Activated T-helper 2 cell treated with anti-CD3 and anti-CD28 coated beads, Interferon-gamma antibody, Interleukin-2, Interleukin-4, amounts not matched to agents 10 μg/mL and 5 μg/mL and 100 μg/mL, durations not matched to agents 14 hours and 24 hours and 36 hours (primary cell): Measurements from ENCODE around the gene ITPKB. TPM values are rescaled to one million over a fixed set of nuclear protein-coding genes. Genes with fewer than 3 reads are reported as not detected.
A peak's percentile ranks its signal among the peaks of the same experiment; 100 is the strongest.

Experiments
- DNase-seq: peaks from one replicate; pipeline ENCODE4 v3.0.0; 2021; ENCODE audit warnings: low spot score
- H3K27ac Mint-ChIP-seq: one replicate; pipeline ENCODE4 v1.8.0; 2021; ENCODE audit warnings: mixed read lengths
- H3K27me3 Mint-ChIP-seq: one replicate; pipeline ENCODE4 v1.8.0; 2021; ENCODE audit warnings: low read depth, mixed read lengths
- H3K36me3 Mint-ChIP-seq: one replicate; pipeline ENCODE4 v1.8.0; 2021; ENCODE audit warnings: low read depth, mixed read lengths
- H3K4me1 Mint-ChIP-seq: one replicate; pipeline ENCODE4 v1.8.0; 2021; ENCODE audit warnings: low read depth, mixed read lengths
- H3K4me3 Mint-ChIP-seq: one replicate; pipeline ENCODE4 v1.8.0; 2021; ENCODE audit warnings: low read depth, mild to moderate bottlenecking, moderate library complexity, mixed read lengths
- H3K9me3 Mint-ChIP-seq: one replicate; pipeline ENCODE4 v1.8.0; 2021; ENCODE audit warnings: mixed read lengths
- intact Hi-C: fragments of 100-400 bp; cut with micrococcal nuclease; formaldehyde crosslinking; loops from one replicate; pipeline ENCODE4 v1.15.1; 2023
- total RNA-seq: library from RNA; stranded (reverse); gene quantifications from 2 replicates; pipeline ENCODE4 v1.2.3, GENCODE V29; 2022

ITPKB gene
- total RNA-seq, 1 donor from 2014 or later, result 27.6 TPM

DNA sequence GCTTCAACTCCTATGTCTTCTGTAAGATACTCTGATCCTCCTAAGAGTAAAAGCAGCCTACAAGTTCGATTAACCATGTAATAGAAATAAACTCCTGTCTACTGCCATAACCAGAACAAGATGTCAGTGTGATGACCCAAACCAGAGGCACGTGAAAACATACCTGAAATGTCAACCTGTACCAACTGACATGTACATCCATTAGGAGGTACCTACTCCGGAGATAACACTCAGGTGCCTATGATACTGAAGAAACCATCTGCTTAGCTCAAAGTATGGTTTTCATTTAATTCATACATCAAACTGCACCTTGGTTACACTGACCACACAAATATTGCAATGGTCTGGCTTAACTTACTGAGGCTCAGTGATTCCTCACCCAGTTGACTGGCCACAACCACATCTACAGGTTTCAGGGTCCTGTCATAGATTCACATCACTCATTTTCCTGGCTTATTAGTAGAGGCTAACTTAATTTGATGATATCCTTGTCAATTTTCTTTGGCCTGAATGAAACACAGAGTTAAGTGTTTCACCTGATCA lies 4.4 kb downstream of the ITPKB start:
- H3K4me1 Mint-ChIP-seq, result peaks cover 67% of the 10 kb centered on the region
- intact Hi-C loops, result loop anchor here (1.0 to 5.0 kb wide), 3 partner anchors 10 to 148 kb away; no protein-coding TSS in a partner anchor

DNA sequence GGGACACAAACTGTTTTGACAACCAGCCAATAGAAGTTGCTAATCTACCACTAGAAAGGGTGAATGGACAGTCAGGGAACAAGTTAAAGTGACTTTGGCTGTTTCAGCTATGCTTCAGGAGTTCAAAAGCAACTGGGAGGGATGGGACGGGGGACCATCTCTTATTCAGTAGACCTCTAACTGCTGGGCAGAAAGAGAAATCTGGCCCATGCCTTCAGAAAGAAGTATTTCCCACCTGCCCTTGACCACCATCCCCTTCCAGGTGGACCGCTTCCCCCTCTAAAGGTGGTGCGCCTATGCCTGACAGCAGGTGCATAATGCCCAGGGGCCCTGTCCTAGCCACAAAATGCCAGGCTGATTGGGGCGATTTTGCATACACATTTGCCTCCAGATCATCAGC lies 5.2 kb downstream of the ITPKB start:
- H3K27me3 Mint-ChIP-seq, result no peaks in the 10 kb centered on the region
- peak overlapping the region; percentile 93 for H3K4me3 Mint-ChIP-seq
- H3K27ac Mint-ChIP-seq, result peak overlapping the region; percentile 42
- peaks cover 67% of the 10 kb centered on the region for H3K4me1 Mint-ChIP-seq
- intact Hi-C loops, result loop anchor here (2.0 kb wide), 1 partner anchor 57 kb away; no protein-coding TSS in a partner anchor
- DNase-seq, result no peak
- H3K9me3 Mint-ChIP-seq, result no peaks in the 10 kb centered on the region
- H3K36me3 Mint-ChIP-seq, result peaks cover 72% of the 10 kb centered on the region

More for the DNA sequence above, 4.4 kb downstream of the ITPKB start:
- Mint-ChIP-seq H3K27me3 (no peaks in the 10 kb centered on the region), H3K36me3 (peaks cover 65% of the 10 kb centered on the region), H3K27ac (no peak overlapping the region), H3K4me3 (peak overlapping the region; percentile 93), H3K9me3 (no peaks in the 10 kb centered on the region)
- no peak for DNase-seq

DNA sequence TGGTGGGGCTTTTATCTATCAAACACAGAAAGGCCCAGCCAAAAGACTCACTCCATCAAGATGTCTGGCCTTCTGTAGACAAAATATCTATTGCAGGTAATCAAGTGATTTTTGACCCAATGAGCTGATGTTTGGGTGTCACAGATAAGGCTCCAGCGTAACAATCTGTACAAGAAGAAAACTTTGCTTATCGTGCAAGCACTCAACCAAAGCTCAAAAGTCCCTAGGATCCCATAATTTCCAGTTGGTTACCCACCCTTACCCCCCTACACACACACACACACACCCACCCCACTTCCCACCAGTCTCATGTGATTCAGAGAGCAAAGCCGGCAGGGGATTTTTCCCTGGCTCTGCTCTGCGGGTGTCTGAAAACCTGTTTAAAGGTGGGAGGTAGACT lies 5.8 kb downstream of the ITPKB start:
- no peak for DNase-seq
- Mint-ChIP-seq H3K36me3 (peaks cover 77% of the 10 kb centered on the region), H3K4me1 (peaks cover 73% of the 10 kb centered on the region), H3K9me3 (no peaks in the 10 kb centered on the region), H3K4me3 (peak overlapping the region; percentile 93), H3K27ac (peak overlapping the region; percentile 42), H3K27me3 (no peaks in the 10 kb centered on the region)
- intact Hi-C loops, result loop anchor here (2.0 kb wide), 1 partner anchor 57 kb away; no protein-coding TSS in a partner anchor

DNA sequence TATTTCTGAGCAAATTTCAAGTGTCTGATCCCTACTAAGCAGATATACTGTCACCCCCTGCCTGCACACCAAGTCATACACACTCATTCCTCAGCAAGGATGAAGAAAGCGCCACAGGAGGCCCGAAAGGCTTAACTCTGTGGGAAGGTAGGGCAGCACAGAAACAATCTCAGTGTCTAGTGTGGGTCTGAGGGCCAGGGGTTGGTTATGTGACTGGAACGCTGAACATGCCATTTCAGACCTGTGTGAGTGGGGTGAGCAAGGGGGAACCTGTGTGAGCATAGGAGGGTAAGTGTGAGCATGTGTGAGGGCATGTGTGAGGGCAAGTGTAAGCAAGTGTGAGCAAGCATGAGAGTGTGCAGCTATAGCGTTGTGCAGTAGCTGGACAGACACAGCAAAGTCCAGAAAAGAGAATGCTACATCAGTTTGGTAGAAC lies 6.2 kb downstream of the ITPKB start:
- Mint-ChIP-seq H3K4me3 (peak overlapping the region; percentile 93), H3K4me1 (peaks cover 77% of the 10 kb centered on the region), H3K27ac (peak overlapping the region; percentile 42), H3K36me3 (peaks cover 82% of the 10 kb centered on the region), H3K27me3 (no peaks in the 10 kb centered on the region), H3K9me3 (no peaks in the 10 kb centered on the region)
- intact Hi-C loops, result loop anchor here (2.0 kb wide), 1 partner anchor 56 kb away; no protein-coding TSS in a partner anchor
- DNase-seq, result no peak

DNA sequence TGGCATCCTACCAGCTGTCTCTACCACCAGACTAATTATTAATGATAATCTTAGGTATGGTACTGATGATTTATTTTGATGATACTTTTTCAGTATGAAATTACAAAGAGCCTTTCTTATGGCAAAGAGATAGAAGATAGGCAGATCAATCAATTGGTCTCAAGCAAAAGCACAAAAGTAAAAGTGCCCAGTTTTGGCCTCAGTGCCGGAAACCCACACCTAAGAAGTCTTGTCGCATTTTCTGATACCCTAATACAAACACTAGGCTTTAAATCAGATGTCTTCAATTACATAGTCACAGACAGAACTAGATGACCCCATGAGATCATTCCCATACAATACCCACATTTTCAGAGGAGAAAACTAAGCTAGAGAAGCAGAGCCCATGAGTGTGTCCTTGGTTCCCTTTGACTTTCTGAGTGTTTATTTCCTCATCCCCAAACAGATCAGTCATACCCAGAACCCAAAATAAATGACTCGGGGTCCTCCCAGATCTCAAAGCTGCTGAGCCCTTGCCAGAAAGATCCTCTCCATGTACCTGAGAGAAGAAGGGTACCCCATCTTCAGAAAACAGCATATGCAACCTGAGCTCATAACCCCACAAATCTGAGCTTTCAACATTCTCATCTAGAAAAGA lies 7.7 kb downstream of the ITPKB start:
- peak overlapping the region; percentile 44 for H3K27ac Mint-ChIP-seq
- peaks cover 84% of the 10 kb centered on the region for H3K36me3 Mint-ChIP-seq
- H3K4me3 Mint-ChIP-seq, result peak overlapping the region; percentile 68

DNA sequence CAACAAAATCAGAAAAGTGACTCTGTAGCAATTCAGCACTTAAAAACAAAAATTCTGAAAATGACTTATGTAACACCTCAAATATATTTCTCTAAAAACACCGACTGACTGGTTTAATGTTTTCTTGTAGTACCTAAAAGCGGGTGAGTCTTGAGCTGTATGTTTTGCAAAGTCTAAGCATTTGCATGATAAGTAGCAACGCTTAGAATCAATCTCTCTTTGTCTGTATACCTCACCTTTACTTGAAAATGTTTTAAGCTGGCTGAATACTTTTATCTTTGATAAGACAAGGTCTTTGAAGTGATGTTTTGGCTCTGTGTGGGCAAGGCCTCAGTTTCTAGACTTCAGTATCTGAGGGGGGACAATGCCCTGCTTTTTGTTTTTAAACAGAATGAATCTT lies 8.2 kb downstream of the ITPKB start:
- DNase-seq, result no peak
- Mint-ChIP-seq H3K36me3 (peaks cover 82% of the 10 kb centered on the region), H3K4me3 (peak overlapping the region; percentile 68), H3K9me3 (no peaks in the 10 kb centered on the region), H3K4me1 (peaks cover 90% of the 10 kb centered on the region), H3K27me3 (no peaks in the 10 kb centered on the region), H3K27ac (peak overlapping the region; percentile 15)
- intact Hi-C loops, result no loop called here

More for the DNA sequence above, 7.7 kb downstream of the ITPKB start:
- DNase-seq, result no peak
- H3K27me3 Mint-ChIP-seq, result no peaks in the 10 kb centered on the region
- intact Hi-C loops, result no loop called here
- H3K9me3 Mint-ChIP-seq, result no peaks in the 10 kb centered on the region
- peaks cover 89% of the 10 kb centered on the region for H3K4me1 Mint-ChIP-seq

DNA sequence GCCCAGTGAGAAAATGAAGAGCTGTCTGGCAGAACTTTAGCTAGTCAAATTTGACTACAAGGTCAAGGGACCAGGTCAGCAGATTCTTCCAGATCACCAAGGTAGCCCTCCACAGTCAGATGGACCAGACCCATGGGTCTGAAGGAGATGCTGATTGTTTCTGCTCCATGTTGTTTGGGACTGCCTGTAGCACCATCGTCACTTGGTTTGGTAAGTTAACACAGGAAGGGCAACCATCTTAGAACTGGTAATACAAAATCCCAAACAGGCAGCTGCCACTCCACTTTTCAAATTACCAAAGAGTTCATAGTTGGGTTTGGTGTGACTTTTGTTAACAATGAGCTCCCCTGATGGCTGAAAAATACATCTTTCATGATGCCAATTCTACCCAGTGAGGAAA lies 9.0 kb downstream of the ITPKB start:
- no peaks in the 10 kb centered on the region for H3K27me3 Mint-ChIP-seq
- H3K9me3 Mint-ChIP-seq, result no peaks in the 10 kb centered on the region
- no peak for DNase-seq
- intact Hi-C loops, result no loop called here
- H3K4me3 Mint-ChIP-seq, result no peak overlapping the region
- H3K27ac Mint-ChIP-seq, result no peak overlapping the region
- peaks cover 82% of the 10 kb centered on the region for H3K36me3 Mint-ChIP-seq
- H3K4me1 Mint-ChIP-seq, result peaks cover 90% of the 10 kb centered on the region

DNA sequence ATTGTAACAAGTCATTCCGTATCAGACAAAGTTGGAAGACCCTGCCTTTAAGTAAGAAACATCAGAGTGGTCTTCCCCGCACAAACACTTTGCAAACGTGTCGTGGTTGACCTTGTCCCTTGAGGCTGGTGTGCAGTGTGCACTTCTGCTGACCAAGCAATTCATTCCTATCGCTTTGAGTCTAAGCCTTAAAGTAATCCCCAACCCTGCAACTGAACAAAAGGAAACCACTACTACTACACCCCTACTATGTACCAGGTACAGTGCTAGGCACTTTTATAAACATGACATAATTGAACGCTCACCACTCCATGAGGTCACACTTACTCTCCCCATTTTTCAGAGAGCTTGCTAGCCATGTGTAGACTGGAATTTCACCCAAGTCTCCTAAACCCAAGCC lies 10.6 kb downstream of the ITPKB start:
- H3K27me3 Mint-ChIP-seq, result no peaks in the 10 kb centered on the region
- H3K4me3 Mint-ChIP-seq, result peak overlapping the region; percentile 20
- peak overlapping the region; percentile 82 for H3K27ac Mint-ChIP-seq
- no peak for DNase-seq
- no peaks in the 10 kb centered on the region for H3K9me3 Mint-ChIP-seq
- H3K36me3 Mint-ChIP-seq, result peaks cover 80% of the 10 kb centered on the region
- peaks cover 89% of the 10 kb centered on the region for H3K4me1 Mint-ChIP-seq
- intact Hi-C loops, result no loop called here

DNA sequence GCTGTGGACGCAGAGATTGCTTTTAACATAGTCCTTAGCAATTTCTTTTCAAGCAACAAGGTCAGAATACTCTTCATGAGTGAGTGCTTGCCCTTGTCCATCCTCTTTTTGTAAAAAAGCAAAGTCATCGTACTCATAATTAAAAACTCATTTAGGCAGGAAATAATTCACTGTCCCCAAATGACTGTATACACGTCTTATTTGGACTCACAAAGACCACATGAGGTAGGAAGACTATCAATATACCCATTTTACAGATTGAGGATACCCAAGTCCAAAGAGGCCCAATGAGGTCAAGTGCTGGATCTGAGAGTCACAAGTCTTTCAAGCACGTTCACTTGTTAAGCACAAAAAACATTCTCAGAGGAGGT lies 13.2 kb downstream of the ITPKB start:
- intact Hi-C loops, result loop anchor here (1.0 kb wide), 1 partner anchor 14 kb away; no protein-coding TSS in a partner anchor
- H3K36me3 Mint-ChIP-seq, result peaks cover 77% of the 10 kb centered on the region
- peak overlapping the region; percentile 78 for H3K27ac Mint-ChIP-seq
- no peaks in the 10 kb centered on the region for H3K27me3 Mint-ChIP-seq
- H3K4me3 Mint-ChIP-seq, result peak overlapping the region; percentile 51
- H3K9me3 Mint-ChIP-seq, result no peaks in the 10 kb centered on the region
- no peak for DNase-seq
- peaks cover 81% of the 10 kb centered on the region for H3K4me1 Mint-ChIP-seq

DNA sequence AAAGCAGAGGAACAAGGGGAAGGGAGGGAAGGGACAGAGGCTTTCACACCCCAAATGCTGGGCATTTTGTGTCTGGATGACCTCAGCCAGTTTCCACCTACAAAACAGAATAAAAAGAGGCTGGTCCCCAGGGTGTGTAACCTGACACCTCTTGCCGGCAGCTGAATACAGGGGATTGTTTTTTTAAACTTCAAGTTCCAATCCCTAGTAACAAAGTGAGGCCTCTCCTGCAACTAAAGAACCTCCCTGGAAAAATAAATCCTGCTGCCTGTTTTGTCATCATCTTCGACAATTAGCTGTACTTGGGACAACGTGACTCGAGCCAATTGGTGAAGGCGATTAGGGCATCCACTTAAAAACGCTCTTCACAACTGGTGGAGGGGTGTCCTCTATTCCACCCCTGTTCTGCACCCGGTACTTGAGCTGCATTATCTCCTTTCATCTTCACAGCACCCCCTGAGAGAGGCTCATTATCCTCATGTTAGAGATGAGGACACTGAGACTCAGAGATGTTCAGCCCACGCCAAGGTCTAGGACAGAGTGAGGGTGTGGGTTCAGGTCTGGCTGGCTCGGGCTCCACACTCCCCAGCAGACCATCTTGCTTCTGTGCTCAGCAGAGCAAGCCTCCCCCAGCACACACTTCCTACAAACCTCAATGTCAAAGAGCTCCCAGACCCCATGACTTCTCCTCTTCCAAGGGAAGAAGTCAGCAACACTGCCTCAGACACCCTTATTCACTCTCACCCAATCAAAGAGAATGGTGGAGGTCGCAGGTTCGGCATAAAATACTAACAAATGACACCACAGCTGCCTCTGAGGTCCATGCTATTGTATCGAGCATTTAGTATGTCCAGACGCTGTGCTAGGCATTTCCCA lies 15.2 kb downstream of the ITPKB start:
- Mint-ChIP-seq H3K9me3 (no peaks in the 10 kb centered on the region), H3K27ac (peak overlapping the region; percentile 78), H3K4me1 (peaks cover 70% of the 10 kb centered on the region), H3K27me3 (no peaks in the 10 kb centered on the region), H3K4me3 (peak overlapping the region; percentile 64), H3K36me3 (peaks cover 69% of the 10 kb centered on the region)
- no peak for DNase-seq
- intact Hi-C loops, result loop anchor here (1.0 kb wide), 1 partner anchor 11 kb away; no protein-coding TSS in a partner anchor

DNA sequence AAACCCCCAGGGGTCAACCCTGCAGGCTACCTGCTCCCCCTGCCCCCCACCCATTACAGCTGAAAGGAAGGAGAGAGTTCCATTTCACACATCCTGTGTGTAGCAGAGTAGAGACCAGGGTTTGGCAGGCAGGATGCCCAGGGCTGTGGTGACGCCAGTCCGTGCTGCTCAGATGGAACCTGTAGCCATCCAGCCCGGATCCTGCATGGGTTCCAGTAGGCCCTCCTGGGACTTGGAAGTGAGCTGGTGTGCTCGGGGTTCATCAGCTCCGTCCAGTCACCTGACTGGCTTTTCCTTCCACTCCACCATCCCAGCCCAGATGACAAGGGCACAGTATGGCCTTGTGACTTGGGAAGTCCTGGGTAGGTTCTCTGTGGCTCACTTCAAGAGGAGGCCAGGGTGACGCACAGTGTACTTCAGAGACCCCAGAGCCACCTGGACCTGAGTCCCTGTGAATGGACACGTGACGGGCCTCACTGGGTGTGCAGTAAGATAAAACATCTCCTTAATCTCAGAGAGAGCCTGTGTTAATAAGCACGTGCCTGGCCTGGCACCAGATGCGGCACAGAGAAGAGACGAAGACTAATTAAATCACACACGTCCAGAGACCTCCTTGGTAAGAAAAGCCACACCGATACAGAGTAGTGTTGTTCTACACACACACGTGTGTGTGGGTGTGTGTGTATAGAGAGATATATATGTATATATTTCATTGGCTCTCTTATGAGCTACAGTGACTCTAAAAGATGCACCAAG lies 16.0 kb downstream of the ITPKB start:
- intact Hi-C loops, result no loop called here
- peaks cover 65% of the 10 kb centered on the region for H3K4me1 Mint-ChIP-seq
- H3K27me3 Mint-ChIP-seq, result no peaks in the 10 kb centered on the region
- peak overlapping the region; percentile 34 for H3K27ac Mint-ChIP-seq
- peak overlapping the region; percentile 45 for H3K4me3 Mint-ChIP-seq
- DNase-seq, result no peak
- peaks cover 68% of the 10 kb centered on the region for H3K36me3 Mint-ChIP-seq
- no peaks in the 10 kb centered on the region for H3K9me3 Mint-ChIP-seq

DNA sequence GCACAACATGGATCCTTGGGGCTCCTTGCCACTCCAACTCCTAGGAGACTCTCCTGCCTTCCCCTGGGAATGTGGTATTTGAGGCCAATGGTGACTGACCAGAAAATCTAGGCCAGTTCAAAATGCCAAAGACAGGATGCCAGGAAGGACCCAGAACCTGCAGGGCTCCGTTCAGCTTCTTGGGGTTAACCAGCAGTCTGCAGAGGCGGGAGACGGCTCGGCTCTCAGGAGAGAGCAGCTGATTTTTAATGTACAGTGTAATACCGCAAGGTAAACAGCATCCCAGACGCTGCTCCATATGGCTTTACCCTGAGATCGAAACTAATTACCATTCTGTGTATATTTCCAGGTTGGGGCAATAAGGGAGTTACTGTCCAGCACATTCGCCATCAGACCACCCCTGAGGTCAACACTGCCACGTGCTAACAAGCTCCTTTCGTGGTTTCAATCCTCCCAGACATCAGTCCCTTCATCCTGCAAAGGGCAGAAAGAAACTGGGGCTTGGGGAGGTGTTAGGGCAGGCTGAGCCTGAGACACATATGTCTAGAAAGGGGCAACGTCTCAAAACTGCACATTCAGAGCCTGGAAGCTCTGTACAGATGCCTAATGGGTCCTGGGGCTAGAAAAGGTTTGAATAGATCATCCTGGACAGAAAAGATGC lies 16.7 kb downstream of the ITPKB start:
- H3K4me3 Mint-ChIP-seq, result no peak overlapping the region

More for the DNA sequence above, 16.7 kb downstream of the ITPKB start:
- DNase-seq, result no peak
- Mint-ChIP-seq H3K9me3 (no peaks in the 10 kb centered on the region), H3K36me3 (peaks cover 63% of the 10 kb centered on the region), H3K27me3 (no peaks in the 10 kb centered on the region), H3K4me1 (peaks cover 62% of the 10 kb centered on the region), H3K27ac (no peak overlapping the region)
- intact Hi-C loops, result no loop called here
